GM12891 (cell line): ENCODE results near the gene OLFML3.

Source experiments
- DNase-seq: peaks from one replicate; pipeline ENCODE4 v3.0.0; 2011; ENCODE audit warnings: low spot score; ENCODE audit not compliant: insufficient read length
- FAIRE-seq: peaks from 2 replicates; lab custom pipeline; 2011; peaks lifted over from hg19 to GRCh38; lab: Jason Lieb, UNC
- PAX5 ChIP-seq: IDR thresholded peaks from 2 replicates; pipeline ENCODE4 v1.6.1; 2011; ENCODE audit warnings: low read length, moderate library complexity, mild to moderate bottlenecking; ENCODE audit not compliant: insufficient read depth, severe bottlenecking
- POLR2A ChIP-seq: IDR thresholded peaks from 2 replicates; pipeline ENCODE4 v1.6.1; 2011; ENCODE audit warnings: low read depth, low read length, control low read depth
- POLR2AphosphoS5 ChIP-seq: IDR thresholded peaks from 2 replicates; pipeline ENCODE4 v1.6.1; 2011; ENCODE audit warnings: low read depth, low read length, control low read depth
- POU2F2 ChIP-seq: IDR thresholded peaks from 2 replicates; pipeline ENCODE4 v1.6.1; 2011; ENCODE audit warnings: low read depth, mild to moderate bottlenecking, control low read depth, low read length, moderate library complexity
- SPI1 ChIP-seq: IDR thresholded peaks from 2 replicates; pipeline ENCODE4 v1.6.1; 2011; ENCODE audit warnings: low read depth, low read length, control low read depth
- TAF1 ChIP-seq: IDR thresholded peaks from 2 replicates; pipeline ENCODE4 v1.6.1; 2011; ENCODE audit warnings: low read depth, low read length, control low read depth

The OLFML3 gene

GRCh38 chr1:113975211-113975895 lies 3.9 kb upstream of the OLFML3 start:
- TF ChIP-seq PAX5 (no peak), POLR2AphosphoS5 (no peak), POLR2A (no peak), POU2F2 (no peak), SPI1 (no peak), TAF1 (no peak)
- FAIRE-seq = no peak

GRCh38 chr1:113976609-113977278 lies 2.5 kb upstream of the OLFML3 start:
- no peak for TF ChIP-seq PAX5
- TF ChIP-seq POLR2A = no peak
- no peak for TF ChIP-seq POLR2AphosphoS5
- no peak for TF ChIP-seq POU2F2
- TF ChIP-seq SPI1 = no peak
- no peak for TF ChIP-seq TAF1
- FAIRE-seq = peak; percentile 83
- no peak for DNase-seq

More at GRCh38 chr1:113975211-113975895, 3.9 kb upstream of the OLFML3 start:
- DNase-seq = no peak

- no peak for FAIRE-seq
Observed at GRCh38 chr1:113977906-113978305, 1.4 kb upstream of the OLFML3 start.

GRCh38 chr1:113980110-113980509 lies 836 bp downstream of the OLFML3 start:
- TF ChIP-seq POLR2AphosphoS5 (no peak), POLR2A (no peak), PAX5 (no peak), TAF1 (no peak), POU2F2 (no peak), SPI1 (no peak)
- no peak for DNase-seq
- no peak for FAIRE-seq

More at GRCh38 chr1:113977906-113978305, 1.4 kb upstream of the OLFML3 start:
- no peak for DNase-seq
- TF ChIP-seq POLR2A = no peak
- TF ChIP-seq SPI1 = no peak
- TF ChIP-seq PAX5 = no peak
- TF ChIP-seq POLR2AphosphoS5 = no peak
- TF ChIP-seq POU2F2 = no peak
- no peak for TF ChIP-seq TAF1

- DNase-seq = no peak
- no peak for FAIRE-seq
- no peak for TF ChIP-seq POLR2AphosphoS5
- no peak for TF ChIP-seq POLR2A
- TF ChIP-seq TAF1 = no peak
Observed at GRCh38 chr1:113981962-113982931, 3.0 kb downstream of the OLFML3 start.

GRCh38 chr1:113982949-113983348 lies 3.7 kb downstream of the OLFML3 start:
- FAIRE-seq (no peak), DNase-seq (no peak)
- TF ChIP-seq POLR2AphosphoS5 = no peak
- no peak for TF ChIP-seq POLR2A
- no peak for TF ChIP-seq PAX5
- no peak for TF ChIP-seq TAF1
- TF ChIP-seq SPI1 = no peak
- TF ChIP-seq POU2F2 = no peak

- no peak for TF ChIP-seq PAX5
- TF ChIP-seq POLR2A = no peak
- no peak for TF ChIP-seq POLR2AphosphoS5
- TF ChIP-seq SPI1 = no peak
- no peak for TF ChIP-seq POU2F2
- TF ChIP-seq TAF1 = no peak
- DNase-seq (no peak), FAIRE-seq (no peak)
Observed at GRCh38 chr1:113983391-113983790, 4.1 kb downstream of the OLFML3 start.

GRCh38 chr1:113983826-113984225 lies 4.6 kb downstream of the OLFML3 start:
- FAIRE-seq (no peak), DNase-seq (no peak)
- no peak for TF ChIP-seq PAX5
- no peak for TF ChIP-seq POLR2A
- TF ChIP-seq POU2F2 = no peak

- no peak for FAIRE-seq
- TF ChIP-seq POLR2AphosphoS5 (no peak), SPI1 (no peak), POU2F2 (no peak), TAF1 (no peak), POLR2A (no peak), PAX5 (no peak)
- DNase-seq = no peak
Observed at GRCh38 chr1:113984710-113985109, 5.4 kb downstream of the OLFML3 start.
